Panc1 (cell line): ENCODE data around the gene DNM3. TPM values are rescaled to one million over a fixed set of nuclear protein-coding genes. Genes with fewer than 3 reads are reported as not detected.

ENCODE experiments used
- ATAC-seq: fragments of 200-7000 bp; cut with Tn5 transposase; 2 replicates; pipeline ENCODE4 v1.9.1; 2020; ENCODE audit warnings: mild to moderate bottlenecking, moderate library complexity
- BruUV-seq: library from RNA; stranded (reverse); fragments of 400-500 nt; replicated peaks from 2 replicates; lab custom pipeline; 2021; lab: Mats Ljungman, UMichigan
- CTCF ChIA-PET: fragments of 300-600 bp; sonication (Branson Sonifier 250); formaldehyde crosslinking; loops from one replicate; lab custom pipeline; 2022; ENCODE audit warnings: antibody characterized with exemption; lab: Charles Lee
- POLR2A ChIA-PET: fragments of 300-600 bp; sonication (Branson Sonifier 250); formaldehyde crosslinking; loops from one replicate; lab custom pipeline; 2022; ENCODE audit warnings: antibody characterized with exemption; lab: Charles Lee
- DNase-seq: peaks from one replicate; pipeline ENCODE4 v3.0.0-alpha.2; 2010; ENCODE audit warnings: low read depth, low spot score
- H3K27ac ChIP-seq: 2 replicates; pipeline ENCODE4 v1.5.1; 2011; ENCODE audit warnings: mild to moderate bottlenecking, low read length, inconsistent platforms
- H3K27me3 ChIP-seq: fragments of 200-500 bp; sonication (Bioruptor generic); 2 replicates; pipeline ENCODE4 v1.6.0; 2014; ENCODE audit warnings: low read length, inconsistent platforms; ENCODE audit not compliant: control insufficient read depth, insufficient read depth
- H3K36me3 ChIP-seq: fragments of 200-500 bp; sonication (Bioruptor generic); 2 replicates; pipeline ENCODE4 v1.5.1; 2014; ENCODE audit warnings: inconsistent platforms, mild to moderate bottlenecking, low read length, moderate library complexity; ENCODE audit not compliant: control insufficient read depth, insufficient read depth
- H3K4me1 ChIP-seq: 2 replicates; pipeline ENCODE4 v1.5.1; 2011; ENCODE audit warnings: inconsistent platforms, mild to moderate bottlenecking, low read length, moderate library complexity; ENCODE audit not compliant: control insufficient read depth, insufficient read depth
- H3K4me3 ChIP-seq, 2 experiments: 2 replicates each; pipeline ENCODE4 v1.5.1; 2011 to 2012; ENCODE audit warnings: low read depth in 2 of 2, low read length in 2 of 2, mild to moderate bottlenecking in 2 of 2, inconsistent platforms in 1 of 2, moderate library complexity in 1 of 2
- H3K9me3 ChIP-seq: fragments of 200-500 bp; sonication (Bioruptor generic); 2 replicates; pipeline ENCODE4 v1.5.1; 2014; ENCODE audit warnings: low read depth, mild to moderate bottlenecking, inconsistent platforms, low read length, moderate library complexity; ENCODE audit not compliant: control insufficient read depth, insufficient read depth
- CTCF ChIP-seq: fragments of 450-650 bp; IDR thresholded peaks from 2 replicates; pipeline ENCODE4 v1.5.1; 2017; ENCODE audit warnings: mild to moderate bottlenecking
- POLR2AphosphoS5 ChIP-seq: IDR thresholded peaks from 2 replicates; pipeline ENCODE4 v1.6.1; 2012; ENCODE audit warnings: mild to moderate bottlenecking, low read depth, low read length, moderate library complexity
- SIN3A ChIP-seq: IDR thresholded peaks from 2 replicates; pipeline ENCODE4 v1.6.1; 2012; ENCODE audit warnings: low read depth, mild to moderate bottlenecking, low read length, moderate library complexity, borderline replicate concordance; ENCODE audit not compliant: insufficient read depth
- TCF7L2 ChIP-seq: IDR thresholded peaks from 2 replicates; pipeline ENCODE4 v1.6.1; 2011; ENCODE audit warnings: mild to moderate bottlenecking, low read depth, low read length, inconsistent platforms
- in situ Hi-C: cut with HindIII; loops from 2 replicates; pipeline ENCODE4 v1.10.0; 2016; ENCODE audit warnings: low sequenced_read_pairs, low pct_unique_long_range_greater_than_20kb
- intact Hi-C: fragments of 100-400 bp; cut with micrococcal nuclease; formaldehyde crosslinking; loops from one replicate; pipeline ENCODE4 v1.10.0; 2022; ENCODE audit not compliant: unreplicated experiment
- total RNA-seq: library from RNA; stranded (reverse); gene quantifications from one replicate; pipeline ENCODE4 v1.2.1, GENCODE V29; 2021; ENCODE audit not compliant: unreplicated experiment
- TF ChIP-seq, protein P1 (sequence below), 2 experiments: IDR thresholded peaks; 2 replicates each; pipeline ENCODE4 v1.6.1; 2011 to 2012; ENCODE audit warnings: low read depth in 2 of 2, control low read depth in 1 of 2, low read length in 1 of 2, mild to moderate bottlenecking in 1 of 2, moderate library complexity in 1 of 2; ENCODE audit not compliant: insufficient read depth in 1 of 2

The DNM3 gene
- total RNA-seq, 1 experiment from 2014 or later = 0.46 TPM

DNA sequence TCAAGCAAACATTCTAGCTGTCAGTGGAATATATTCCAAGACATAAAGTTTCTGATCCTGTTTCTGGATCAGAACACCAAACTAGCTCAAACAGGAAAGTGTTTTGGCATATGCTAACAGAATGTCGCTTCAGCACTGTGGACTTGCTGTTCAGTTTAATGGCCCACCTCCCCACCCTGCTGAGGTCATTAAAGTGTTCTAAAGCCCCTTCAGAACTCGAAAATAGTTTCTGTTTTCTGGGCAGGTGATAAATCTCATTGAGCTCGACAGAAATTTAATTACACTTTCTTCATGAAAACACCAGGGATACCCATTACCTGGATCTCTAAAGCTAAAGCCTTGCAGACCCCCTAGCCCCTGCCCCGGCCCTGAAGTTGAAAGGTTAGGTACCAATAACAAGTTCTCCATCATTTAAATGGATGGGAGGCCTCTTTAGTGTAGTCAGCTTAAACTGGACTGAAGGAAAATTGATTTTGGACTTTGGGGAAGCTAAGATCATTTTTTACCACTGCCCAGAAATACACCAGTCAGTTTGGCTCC, 575.3 kb downstream of the DNM3 start:
- in situ Hi-C loops (no loop called here), intact Hi-C loops (no loop called here)
- BruUV-seq = no TSS peak
- Histone ChIP-seq H3K9me3 (no peaks in the 10 kb centered on the region), H3K27me3 (no peaks in the 10 kb centered on the region), H3K4me1 (peaks cover 7% of the 10 kb centered on the region), H3K36me3 (no peaks in the 10 kb centered on the region), H3K27ac (peak overlapping the region; percentile 31; the same call in 1 of the 2 replicates), H3K4me3 (no peak overlapping the region)
- TF ChIP-seq SIN3A (no peak), POLR2AphosphoS5 (no peak), CTCF (no peak), TCF7L2 (no peak)
- TF ChIP-seq, protein P1, sequence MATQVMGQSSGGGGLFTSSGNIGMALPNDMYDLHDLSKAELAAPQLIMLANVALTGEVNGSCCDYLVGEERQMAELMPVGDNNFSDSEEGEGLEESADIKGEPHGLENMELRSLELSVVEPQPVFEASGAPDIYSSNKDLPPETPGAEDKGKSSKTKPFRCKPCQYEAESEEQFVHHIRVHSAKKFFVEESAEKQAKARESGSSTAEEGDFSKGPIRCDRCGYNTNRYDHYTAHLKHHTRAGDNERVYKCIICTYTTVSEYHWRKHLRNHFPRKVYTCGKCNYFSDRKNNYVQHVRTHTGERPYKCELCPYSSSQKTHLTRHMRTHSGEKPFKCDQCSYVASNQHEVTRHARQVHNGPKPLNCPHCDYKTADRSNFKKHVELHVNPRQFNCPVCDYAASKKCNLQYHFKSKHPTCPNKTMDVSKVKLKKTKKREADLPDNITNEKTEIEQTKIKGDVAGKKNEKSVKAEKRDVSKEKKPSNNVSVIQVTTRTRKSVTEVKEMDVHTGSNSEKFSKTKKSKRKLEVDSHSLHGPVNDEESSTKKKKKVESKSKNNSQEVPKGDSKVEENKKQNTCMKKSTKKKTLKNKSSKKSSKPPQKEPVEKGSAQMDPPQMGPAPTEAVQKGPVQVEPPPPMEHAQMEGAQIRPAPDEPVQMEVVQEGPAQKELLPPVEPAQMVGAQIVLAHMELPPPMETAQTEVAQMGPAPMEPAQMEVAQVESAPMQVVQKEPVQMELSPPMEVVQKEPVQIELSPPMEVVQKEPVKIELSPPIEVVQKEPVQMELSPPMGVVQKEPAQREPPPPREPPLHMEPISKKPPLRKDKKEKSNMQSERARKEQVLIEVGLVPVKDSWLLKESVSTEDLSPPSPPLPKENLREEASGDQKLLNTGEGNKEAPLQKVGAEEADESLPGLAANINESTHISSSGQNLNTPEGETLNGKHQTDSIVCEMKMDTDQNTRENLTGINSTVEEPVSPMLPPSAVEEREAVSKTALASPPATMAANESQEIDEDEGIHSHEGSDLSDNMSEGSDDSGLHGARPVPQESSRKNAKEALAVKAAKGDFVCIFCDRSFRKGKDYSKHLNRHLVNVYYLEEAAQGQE (IDR thresholded peaks at IDR 0.05; ENCODE audit: insufficient read depth in 1 of 2, low read depth in 2 of 2, low read length in 1 of 2) = no peak
- ChIA-PET CTCF (interaction anchor here (0.6 to 1.1 kb wide), 2 partner anchors 13 to 17 kb away, joined by 3 to 4 read pairs; no protein-coding TSS in a partner anchor), POLR2A (no interaction called here)
- no peak for ATAC-seq
- DNase-seq = no peak

GRCh38 chr1:172417557-172417956, 576.3 kb downstream of the DNM3 start:
- intact Hi-C loops (no loop called here), in situ Hi-C loops (no loop called here)
- Histone ChIP-seq H3K36me3 (no peaks in the 10 kb centered on the region), H3K9me3 (no peaks in the 10 kb centered on the region), H3K27ac (0 out of 2 replicates have a peak overlapping the region, but pooled peaks have one; percentile 15), H3K4me3 (no peak overlapping the region), H3K27me3 (no peaks in the 10 kb centered on the region), H3K4me1 (peaks cover 7% of the 10 kb centered on the region)
- ChIA-PET POLR2A (no interaction called here), CTCF (interaction anchor here (1.1 kb wide), 1 partner anchor 12 kb away, joined by 3 read pairs; no protein-coding TSS in a partner anchor)
- no peak for DNase-seq
- ATAC-seq = peak; percentile 48; the same call in 1 of the 2 replicates
- no TSS peak for BruUV-seq
- TF ChIP-seq TCF7L2 (no peak), CTCF (no peak), SIN3A (no peak), POLR2AphosphoS5 (no peak)
- TF ChIP-seq, protein P1 (IDR thresholded peaks at IDR 0.05; ENCODE audit: insufficient read depth in 1 of 2, low read depth in 2 of 2, low read length in 1 of 2) = no peak
